ENCODE data around the gene OR1D2.

- TF ChIP-seq CTCF (conservative IDR thresholded peaks at IDR 0.05 in 1 of 2, IDR thresholded peaks at IDR 0.05 in 1 of 2; ENCODE audit: low read depth in 1 of 2, low read length in 2 of 2) (no peak), EZH2 (IDR thresholded peaks at IDR 0.05; ENCODE audit: low read length, missing control alignments) (no peak)
Observed at GRCh38 chr17:3127451-3127850, 23.2 kb upstream of the OR1D2 start, which contains the start of gene OR1G1.
